ENCODE data around the gene ZBTB8A.

ZBTB8A gene

DNA sequence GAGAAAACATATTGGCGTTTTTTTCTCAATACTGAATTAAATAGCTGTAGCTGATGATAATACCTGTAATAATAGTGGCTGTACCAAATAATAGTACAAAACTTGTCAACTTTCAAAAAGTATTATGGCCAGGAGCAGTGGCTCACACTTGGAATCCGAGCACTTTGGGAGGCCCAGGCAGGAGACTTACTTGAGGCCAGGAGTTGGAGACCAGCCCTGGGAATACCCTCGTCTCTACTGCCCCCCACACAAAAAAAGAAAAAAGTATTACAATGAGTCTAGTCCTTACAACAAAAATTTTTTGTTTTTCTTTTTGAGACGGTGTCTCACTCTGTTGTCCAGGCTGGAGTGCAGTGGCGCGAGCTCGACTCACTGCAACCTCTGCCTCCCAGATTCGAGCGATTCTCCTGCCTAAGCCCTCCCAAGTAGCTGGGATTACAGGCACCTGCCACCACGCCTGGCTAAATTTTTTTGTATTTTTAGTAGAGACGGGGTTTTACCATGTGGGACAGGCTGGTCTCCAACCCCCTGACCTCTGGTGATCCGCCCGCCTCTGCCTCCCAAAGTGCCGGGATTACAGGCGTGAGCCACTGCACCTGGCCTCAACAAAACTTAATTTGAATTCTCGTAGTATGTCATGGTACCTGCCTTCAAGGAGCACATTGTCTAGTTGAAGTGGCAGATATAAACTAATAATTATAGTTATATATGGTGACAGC is 113.2 kb downstream of the ZBTB8A start:
- DNase-seq, result no peak
